GM18526 (cell line): Measurements from ENCODE around the gene CPA2.

ENCODE experiments used
- POLR2A ChIP-seq: IDR thresholded peaks from 3 replicates; pipeline ENCODE4 v1.6.1; 2011; ENCODE audit not compliant: insufficient read length; ENCODE audit errors: extremely low read depth

The CPA2 gene

DNA sequence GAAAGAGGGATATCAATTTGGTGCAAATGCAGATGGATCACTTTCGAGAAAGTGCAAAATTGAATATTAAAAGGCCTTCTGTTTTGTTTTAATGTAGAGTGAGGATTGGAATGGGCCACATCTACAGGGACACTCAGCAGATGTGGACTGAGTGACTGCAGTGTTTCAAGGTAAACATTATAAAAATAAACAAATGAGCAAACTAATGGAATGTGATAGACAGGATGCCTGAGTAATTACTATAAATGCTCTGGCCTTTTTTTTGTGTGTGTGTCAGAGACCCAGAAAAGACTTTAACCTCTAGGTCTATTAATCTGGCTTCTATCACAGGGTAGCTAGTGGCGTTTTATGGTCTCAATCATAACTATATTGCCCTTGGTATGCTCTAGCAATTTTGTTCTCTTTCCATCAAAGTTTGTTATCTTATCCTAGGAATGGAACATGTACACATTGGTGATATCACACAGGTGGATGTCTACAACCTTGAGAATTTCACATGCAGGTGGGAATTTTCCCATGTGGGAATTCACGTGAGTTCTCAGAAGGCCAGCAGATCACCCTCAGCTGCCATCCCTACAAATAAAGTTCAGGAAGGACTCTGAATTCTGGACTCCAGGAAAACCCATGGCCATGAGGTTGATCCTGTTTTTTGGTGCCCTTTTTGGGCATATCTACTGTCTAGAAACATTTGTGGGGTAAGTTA is at the start of gene CPA2:
TSS of gene CPA2 (plus strand) at position 606 of the 703 bp plus-strand sequence. CDS start at position 625, 19 bp downstream.
- no peak for TF ChIP-seq POLR2A

DNA sequence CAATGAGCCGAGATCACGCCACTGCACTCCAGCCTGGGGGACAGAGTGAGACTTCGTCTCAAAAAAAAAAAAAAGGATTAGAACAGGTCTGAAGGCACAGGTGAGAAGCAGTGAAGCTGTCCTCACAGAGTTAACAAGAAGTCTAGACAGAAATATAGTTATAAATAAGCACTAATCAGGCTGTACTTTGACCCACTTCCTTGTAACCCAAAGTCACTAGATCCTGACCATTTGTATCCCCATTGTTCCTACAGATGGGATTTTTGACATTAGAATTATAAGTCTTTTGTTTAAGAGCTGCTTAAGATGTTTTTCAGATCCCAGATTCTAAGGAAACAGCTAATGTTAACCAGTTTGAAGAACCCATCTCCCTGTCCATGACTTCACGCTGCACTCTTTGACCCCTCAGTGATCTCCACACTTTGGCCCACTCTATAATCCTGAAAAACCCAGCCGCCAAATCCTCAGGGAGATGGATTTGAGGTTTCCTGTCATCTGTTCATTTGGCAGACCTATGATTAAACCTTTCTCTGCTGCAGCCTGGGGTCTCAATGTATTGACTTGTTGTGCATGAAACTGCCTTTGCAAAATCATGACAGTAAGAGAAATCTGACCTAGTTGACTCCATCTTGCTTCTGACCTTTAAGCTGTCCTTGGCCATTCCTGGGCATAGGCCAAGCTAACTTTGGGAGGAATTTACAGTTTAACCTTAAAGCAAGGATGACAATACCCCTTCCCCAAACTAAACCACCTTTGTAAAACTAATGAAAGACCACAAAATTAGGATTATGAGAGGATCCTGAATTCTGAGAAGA is 47.6 kb upstream of the CPA2 start:
- no peak for TF ChIP-seq POLR2A

DNA sequence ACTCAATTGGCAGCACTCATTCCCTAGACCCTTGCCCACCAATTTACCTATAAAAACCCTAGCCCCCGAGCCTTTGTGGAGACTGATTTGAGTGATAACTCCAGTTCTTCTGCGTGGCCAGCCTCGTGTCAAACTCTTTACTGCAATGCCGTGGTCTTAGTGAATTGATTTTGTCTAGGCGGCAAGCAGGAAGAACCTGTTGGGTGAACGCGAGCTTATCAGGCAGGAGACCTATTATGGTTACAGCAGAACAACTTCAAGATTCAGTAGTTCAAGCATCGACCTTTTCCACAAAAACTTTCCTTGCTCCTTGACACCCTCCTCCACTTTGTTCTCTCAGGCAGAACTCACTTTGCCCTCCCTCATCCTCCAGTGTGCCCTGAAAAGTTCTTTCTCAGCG is 46.8 kb upstream of the CPA2 start:
- no peak for TF ChIP-seq POLR2A

DNA sequence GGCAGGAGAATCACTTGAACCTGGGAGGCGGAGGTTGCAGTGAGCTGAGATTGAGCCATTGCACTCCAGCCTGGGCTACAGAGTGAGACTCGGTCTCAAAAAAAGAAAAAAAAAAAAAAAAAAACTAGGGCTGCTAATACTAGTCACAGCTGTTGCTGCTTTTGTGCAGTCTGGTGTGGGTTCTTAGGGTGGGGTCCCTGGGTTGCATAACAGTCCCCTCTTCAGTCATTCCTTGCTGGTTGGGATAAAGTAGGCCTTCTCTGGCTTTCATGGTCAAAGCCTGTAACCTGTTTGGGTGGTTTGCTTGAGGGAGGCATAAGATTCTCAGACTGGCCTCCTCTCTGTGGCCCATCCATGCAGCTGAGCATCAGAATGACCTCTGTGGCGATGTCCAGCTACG is 44.9 kb upstream of the CPA2 start:
- TF ChIP-seq POLR2A, result no peak

DNA sequence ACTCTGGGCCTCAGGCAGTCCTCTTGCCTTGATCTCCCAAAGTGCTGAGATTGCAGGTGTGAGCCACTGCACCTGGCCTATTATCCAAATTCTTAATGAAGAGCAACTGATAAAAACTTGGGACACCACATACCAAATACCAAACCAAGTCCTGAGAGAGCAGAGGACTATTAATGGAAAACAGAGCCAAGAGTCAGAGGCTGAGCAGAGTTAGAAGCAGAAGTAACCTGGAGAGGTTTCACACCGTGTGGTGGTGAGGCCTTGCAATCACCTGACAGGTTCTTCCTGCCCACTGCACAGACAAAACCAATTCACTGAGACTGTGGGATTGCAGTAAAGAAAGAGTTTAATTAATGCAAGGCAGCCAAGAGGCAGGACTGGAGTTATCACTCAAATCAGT is 43.0 kb upstream of the CPA2 start:
- no peak for TF ChIP-seq POLR2A

DNA sequence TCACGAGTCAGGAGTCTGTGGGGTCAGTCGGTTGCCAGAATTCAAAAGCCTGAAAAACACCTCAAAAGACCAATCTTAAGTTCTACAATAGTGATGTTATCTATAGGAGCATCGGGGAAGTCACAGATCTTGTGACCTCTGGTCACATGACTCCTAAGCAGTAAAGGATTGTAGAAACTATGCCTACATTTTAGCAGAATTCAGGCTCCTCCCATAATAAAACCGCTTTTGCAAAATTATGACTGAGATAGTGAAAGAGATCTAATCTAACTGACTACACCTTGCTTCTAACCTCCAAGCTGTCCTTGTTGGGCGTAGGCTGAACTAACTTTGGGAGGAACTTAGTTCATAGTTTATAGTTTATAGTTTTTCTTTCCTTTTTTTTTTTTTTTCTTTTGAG is 42.5 kb upstream of the CPA2 start:
- no peak for TF ChIP-seq POLR2A

DNA sequence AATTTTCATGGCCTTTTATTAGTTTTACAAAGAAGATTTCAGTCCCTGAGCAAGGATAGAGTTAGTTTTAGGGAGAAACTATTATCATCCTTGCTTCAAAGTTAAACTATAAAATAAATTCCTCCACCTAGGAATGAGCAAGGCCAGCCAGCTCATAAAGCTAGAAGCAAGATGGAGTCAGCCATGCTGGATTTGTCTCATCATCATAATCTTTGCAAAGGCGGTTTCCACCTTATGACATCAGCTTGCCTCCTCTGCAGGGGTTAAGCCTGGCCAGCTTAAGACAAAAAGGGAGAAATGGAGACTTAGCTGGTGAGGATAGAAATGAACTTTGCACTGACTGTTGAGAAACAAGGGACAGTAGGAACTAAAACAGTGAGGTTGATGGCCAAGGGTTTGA is 40.3 kb upstream of the CPA2 start:
- TF ChIP-seq POLR2A, result no peak

DNA sequence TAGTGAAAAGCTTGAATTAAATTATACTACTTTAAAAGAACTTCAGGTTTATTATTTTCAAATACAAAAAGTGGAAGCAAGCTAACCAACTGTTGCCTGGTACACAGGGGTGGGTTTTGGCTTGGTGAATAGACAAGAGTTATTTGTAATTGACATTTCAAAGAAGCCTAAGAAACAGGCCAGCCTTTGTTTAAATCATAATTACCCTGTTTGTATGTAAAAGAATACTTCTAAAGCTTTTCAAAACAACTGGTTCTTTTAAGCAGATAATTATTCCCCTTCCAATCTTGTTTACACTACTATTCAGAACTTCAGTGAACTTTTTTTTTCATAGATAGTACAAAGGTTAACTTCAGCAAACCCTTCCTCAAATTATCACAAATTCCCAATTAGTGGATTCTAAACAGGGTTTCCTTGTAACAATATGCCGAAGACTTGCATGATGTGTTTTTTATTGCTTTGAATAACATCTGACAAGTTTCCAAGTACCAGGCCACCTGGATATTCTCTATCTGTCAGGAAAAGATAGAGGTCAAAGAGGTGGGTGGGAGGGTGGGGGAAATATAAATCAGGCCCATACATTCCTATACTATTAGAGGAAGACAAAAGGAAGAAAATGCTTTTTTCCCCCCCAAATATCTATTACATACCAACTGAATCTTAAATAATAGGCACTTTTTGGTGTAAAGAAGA is 38.6 kb upstream of the CPA2 start:
- TF ChIP-seq POLR2A, result no peak

DNA sequence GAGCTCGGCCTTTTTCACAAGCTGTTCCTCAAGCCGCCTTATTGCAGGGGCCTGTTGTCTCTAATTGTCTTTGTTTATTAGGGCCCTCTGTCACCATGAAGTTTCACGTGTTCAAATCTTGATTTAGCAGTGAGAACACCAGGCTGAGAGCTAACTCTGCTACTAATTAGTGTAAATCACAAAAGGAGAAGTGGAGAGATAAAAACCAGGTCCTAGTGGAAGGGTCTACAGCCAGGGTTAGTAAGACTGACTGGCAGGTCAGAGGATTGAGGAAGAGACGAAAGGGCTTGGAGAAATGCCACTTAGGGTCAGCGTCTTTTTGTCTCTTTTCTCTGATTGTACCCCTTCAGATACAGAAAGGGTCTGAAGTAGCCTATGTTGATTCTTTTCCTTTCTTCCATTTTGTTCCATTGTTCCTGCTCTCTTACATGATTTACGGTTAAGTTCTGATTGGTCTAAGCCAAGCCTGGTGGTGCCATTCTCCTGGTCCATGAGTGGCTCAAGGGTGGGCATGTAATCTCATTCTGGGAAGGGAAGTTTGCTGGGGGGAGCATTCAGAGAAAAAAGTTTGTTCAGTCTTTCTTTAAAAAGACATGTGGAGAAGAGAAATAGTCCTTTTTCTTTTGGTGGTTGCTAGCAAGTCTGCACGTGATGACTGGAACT is 37.7 kb upstream of the CPA2 start:
- TF ChIP-seq POLR2A, result no peak

DNA sequence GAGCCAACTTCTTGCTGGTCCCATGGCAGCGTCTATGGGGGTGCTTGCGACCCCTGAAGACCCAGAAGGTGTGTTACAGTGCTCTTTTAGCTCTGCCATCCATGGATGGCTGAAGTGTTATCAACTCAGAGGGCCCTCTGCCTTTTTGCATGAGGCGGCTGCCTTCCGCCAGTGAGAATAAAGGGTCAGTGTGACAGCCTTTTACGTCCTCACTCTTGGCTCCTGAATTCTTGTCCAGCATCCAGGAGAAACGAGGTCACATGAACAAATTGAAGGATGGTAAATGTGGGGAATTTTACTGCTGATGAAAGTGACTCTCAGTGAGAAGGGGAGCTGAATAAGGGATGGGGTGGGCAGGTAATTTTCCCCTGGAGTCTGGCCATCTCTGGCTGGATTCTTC is 34.9 kb upstream of the CPA2 start:
- no peak for TF ChIP-seq POLR2A

DNA sequence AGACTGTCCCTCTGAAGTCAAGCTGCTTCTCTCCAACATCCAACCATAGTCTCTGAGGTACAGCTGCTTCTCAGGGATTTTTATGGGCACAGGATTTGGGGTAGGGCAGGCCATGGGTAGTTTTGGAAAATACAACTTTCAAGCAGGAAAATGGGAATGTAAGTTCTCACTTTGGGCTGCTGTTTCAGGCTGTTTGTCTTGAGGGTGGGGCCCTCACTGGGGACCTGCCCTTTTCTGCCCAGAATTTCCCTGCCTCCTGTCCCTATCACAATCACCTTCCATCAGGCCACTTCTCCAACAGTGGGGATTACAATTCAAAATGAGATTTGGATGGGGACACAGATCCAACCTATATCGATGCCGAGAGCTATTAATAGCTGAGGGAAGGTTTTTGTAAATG is 34.5 kb upstream of the CPA2 start:
- TF ChIP-seq POLR2A, result no peak

DNA sequence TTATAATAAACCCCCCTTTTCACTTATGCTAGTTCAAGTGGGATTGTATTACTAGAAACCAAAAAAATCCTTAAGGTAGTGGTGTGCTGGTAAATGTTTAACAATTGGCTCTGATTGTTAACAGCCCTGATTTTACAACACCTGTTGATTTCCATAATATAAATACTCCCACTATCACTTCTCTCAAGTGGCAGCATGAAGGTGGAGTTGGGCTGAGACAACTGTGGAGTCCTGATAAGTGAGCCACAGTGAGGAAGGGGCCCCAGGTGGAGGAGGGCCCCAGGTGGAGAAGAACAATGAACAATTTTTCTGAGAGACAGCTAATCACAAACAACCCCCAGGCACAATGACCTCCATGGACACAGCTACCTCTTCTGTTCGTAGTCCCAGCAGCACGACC is 32.6 kb upstream of the CPA2 start:
- no peak for TF ChIP-seq POLR2A

DNA sequence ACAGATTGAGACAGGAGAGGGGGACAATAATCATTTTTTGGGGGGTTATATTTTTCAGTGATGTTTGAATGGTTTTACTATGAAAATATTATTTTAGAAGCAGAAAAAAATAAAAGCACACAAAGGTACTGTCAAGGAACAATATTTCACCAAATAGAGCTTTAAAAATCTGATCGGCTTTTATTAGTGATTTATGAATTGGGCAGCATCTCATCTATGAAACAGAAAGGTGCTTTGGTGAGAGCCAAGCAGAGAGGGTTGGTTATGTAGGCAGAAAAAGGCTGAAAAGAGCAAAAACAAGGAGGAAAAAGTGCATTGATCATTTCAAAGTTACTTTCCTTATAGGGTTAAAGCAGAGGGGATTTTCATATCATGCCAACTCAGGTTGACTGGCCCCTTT is 26.4 kb upstream of the CPA2 start:
- no peak for TF ChIP-seq POLR2A

DNA sequence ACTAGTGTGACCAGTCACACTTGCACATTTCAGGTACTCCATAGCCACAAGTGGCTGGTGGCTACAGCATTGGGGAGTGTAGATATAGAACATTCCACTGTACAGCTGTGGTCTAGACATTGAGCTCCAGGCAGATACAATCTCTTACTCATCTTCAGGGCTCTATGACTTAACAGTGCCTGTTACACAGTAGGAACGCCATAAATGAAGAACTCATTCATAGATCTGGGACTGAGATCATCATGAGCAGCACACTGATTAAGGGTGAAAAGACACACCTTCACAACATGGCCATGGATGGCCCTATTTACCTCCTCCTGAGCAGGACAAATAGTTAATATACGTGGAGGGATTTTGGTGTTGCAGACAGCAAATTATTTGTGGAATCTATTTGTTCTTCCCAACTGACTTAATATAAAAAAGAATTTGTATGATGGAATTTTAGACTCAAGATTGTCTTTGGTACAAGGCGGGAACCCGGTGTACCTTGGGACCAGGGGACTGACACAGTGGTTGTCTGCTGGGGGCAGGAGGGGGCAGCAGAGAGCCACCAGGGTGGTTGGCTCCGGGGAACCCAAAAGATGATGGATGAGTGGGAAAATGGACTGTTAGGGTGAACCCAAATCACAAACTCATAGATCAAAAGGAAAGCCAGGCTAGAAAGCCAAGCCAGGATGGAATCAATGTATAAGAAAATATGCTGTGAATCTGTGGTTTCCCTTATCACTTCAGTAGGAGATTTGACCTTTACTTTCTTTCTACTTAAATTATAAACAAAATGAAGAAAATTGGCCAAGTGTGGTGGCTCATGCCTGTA is 24.3 kb upstream of the CPA2 start:
- TF ChIP-seq POLR2A, result no peak

DNA sequence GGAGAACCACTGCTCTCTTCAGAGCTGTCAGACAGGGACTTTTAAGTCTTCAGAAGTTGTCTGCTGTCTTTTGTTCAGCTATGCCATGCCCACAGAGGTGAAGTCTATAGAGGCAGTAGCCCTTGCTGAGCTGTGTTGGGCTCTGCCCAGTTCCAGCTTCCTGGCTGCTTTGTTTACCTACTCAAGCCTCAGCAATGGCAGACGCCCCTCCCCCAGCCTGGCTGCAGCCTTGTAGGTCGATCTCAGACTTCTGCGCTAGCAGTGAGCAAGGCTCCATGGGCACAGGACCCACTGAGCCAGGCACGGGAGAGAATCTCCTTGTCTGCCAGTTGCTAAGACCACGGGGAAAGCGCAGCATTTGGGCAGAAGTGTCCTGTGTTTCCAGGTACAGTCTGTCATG is 12.1 kb upstream of the CPA2 start:
- TF ChIP-seq POLR2A, result no peak

DNA sequence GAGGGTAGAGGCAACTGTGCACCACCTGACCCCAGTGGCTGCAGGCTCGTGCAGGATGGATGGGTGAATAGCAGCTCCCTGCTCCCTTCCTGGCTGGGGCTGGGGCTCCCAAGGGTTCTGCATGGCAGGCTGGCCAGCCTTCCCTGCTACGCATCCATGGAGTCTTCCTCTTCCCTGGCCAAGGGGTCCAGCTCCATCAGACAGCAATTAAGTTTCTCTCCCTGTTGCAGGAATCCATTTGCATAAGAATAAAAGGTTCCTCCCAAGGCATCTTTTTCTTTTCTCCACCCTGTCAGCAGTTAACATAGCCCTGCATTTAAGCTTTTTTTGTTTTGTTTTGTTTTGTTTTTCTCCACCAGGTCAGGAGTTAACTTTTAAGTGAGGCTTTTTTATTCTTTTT is 10.0 kb upstream of the CPA2 start:
- TF ChIP-seq POLR2A, result no peak
